HL-60 (cell line): ENCODE data around the gene ST6GAL1.

Source experiments
- DNase-seq, 2 experiments: peaks; one replicate each; pipeline ENCODE4 v3.0.0-alpha.2; 2010 to 2020; ENCODE audit warnings: low read depth in 1 of 2, low spot score in 1 of 2
- H3K27ac ChIP-seq: fragments of 250-450 bp; sonication (Bioruptor Pico); replicated peaks from 2 replicates; pipeline ENCODE4 v1.5.1; 2020; ENCODE audit warnings: mild to moderate bottlenecking, moderate library complexity
- H3K27me3 ChIP-seq: fragments of 250-450 bp; sonication (Bioruptor Pico); 2 replicates; pipeline ENCODE4 v1.5.1; 2021; ENCODE audit warnings: mild to moderate bottlenecking, moderate library complexity; ENCODE audit not compliant: insufficient read depth, poor library complexity, severe bottlenecking
- H3K4me3 ChIP-seq: replicated peaks from 2 replicates; pipeline ENCODE4 v1.5.1; 2011; ENCODE audit warnings: mild to moderate bottlenecking, control low read depth, low read length; ENCODE audit not compliant: insufficient read depth
- CTCF ChIP-seq: IDR thresholded peaks from one replicate; pipeline ENCODE4 v1.5.1; 2011; ENCODE audit warnings: low read length, control low read depth, inconsistent platforms; ENCODE audit not compliant: insufficient read depth
- GABPA ChIP-seq: IDR thresholded peaks from 2 replicates; pipeline ENCODE4 v1.6.1; 2012; ENCODE audit warnings: low read depth
- POLR2AphosphoS5 ChIP-seq: IDR thresholded peaks from 2 replicates; pipeline ENCODE4 v1.6.1; 2012; ENCODE audit warnings: low read depth
- REST ChIP-seq: IDR thresholded peaks from 2 replicates; pipeline ENCODE4 v1.6.1; 2012; ENCODE audit warnings: low read depth; ENCODE audit not compliant: insufficient replicate concordance
- SPI1 ChIP-seq: IDR thresholded peaks from 2 replicates; pipeline ENCODE4 v1.6.1; 2012; ENCODE audit warnings: low read depth, mild to moderate bottlenecking, borderline replicate concordance

ST6GAL1 gene

DNA sequence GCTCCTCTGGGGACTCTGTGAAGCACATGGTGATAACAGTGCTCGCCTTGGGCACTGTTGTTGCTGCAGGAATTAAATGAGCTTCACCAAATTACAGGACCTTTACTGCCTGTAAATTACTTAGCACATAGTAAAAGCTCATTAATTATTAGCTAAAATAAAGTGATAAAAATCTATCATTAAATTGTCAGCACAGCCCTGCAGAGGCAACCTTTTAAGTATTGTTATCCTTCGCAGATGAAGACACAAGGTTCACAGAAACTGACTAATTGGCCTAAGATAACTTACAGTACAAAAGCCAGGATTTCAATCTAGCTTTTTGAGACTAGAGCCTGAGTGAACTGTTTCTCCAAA lies 96.0 kb downstream of the ST6GAL1 start:
- H3K4me3 ChIP-seq, result no peak overlapping the region
- H3K27ac ChIP-seq, result no peak overlapping the region
- TF ChIP-seq SPI1, result no peak
- TF ChIP-seq CTCF, result no peak
- DNase-seq, result no peak
- no peaks in the 10 kb centered on the region for H3K27me3 ChIP-seq

DNA sequence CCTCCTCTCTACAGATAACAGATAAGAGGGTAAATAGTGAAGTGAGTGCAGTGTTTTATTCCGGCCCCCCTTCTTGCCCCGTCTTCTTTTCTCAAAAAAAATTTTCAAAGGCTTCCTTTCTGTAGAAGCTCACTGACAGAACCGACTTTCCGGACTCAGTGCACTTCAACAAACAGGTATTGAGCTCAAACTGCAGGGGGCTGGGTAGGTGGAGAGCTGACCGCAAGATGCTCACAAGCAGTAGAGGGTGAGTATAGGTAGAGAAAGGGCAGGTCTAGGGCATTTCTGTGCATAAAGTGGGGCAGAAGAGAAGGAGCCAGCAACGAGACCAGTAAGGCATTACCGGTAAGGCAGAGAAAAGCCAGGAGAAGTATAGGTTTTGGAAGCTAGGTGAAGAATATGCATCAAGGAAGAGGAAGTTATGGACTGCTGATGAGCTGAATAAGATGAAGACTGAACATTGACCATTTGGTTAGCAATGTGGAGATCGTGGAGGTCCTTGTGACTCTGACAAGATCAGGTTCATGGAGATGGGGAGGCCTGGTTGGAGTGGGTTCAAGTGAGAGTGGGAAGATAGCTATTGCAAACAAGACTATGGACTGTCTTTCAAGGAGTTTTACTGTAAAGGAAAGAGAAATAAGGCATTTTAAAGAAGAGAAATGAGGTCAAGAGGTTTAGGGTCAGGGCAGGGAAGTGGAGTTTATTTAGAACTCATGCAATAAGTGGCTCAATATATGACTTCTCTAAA lies 97.4 kb downstream of the ST6GAL1 start:
- DNase-seq, result no peak
- Histone ChIP-seq H3K27ac (no peak overlapping the region), H3K4me3 (no peak overlapping the region), H3K27me3 (no peaks in the 10 kb centered on the region)
- no peak for TF ChIP-seq CTCF

GRCh38 chr3:187031934-187032333 lies 101.6 kb downstream of the ST6GAL1 start:
- no peak for DNase-seq
- Histone ChIP-seq H3K27ac (no peak overlapping the region), H3K4me3 (no peak overlapping the region), H3K27me3 (no peaks in the 10 kb centered on the region)
- TF ChIP-seq POLR2AphosphoS5, result no peak
- no peak for TF ChIP-seq CTCF
- no peak for TF ChIP-seq SPI1
- TF ChIP-seq REST, result no peak
- no peak for TF ChIP-seq GABPA

GRCh38 chr3:187036394-187036793 lies 106.1 kb downstream of the ST6GAL1 start:
- DNase-seq, result no peak
- TF ChIP-seq POLR2AphosphoS5, result no peak
- no peak for TF ChIP-seq GABPA
- TF ChIP-seq CTCF, result no peak
- no peak for TF ChIP-seq SPI1
- no peak for TF ChIP-seq REST
- no peaks in the 10 kb centered on the region for H3K27me3 ChIP-seq
- no peak overlapping the region for H3K27ac ChIP-seq
- H3K4me3 ChIP-seq, result no peak overlapping the region
